Measurements from ENCODE around the gene IL17RA. TPM values are rescaled to one million over a fixed set of nuclear protein-coding genes. Genes with fewer than 3 reads are reported as not detected.

IL17RA gene
- total RNA-seq, 1 experiment from 2014 or later, result 11.7 TPM

DNA sequence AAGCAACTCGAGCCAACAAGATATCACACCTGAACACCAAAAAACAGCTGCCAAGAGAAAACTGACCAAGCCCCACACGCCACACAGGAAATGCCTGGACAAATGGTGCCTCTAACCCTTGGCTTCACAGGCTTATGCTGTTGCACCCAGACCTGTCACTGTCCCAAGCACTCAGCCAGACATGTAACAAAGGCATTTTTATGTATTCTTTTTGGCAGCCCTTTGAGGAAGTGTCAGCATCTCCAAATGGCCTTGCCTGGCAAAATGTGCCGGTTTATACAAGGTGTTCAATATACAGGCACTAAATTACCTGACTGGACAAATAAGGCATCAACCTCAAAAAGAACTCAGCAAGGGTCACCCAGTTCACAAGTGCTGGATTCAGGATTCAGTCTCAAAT lies 68.2 kb downstream of the IL17RA start:
- no peak for ATAC-seq
- DNase-seq (ENCODE audit: low read depth, low spot score), result no peak
- TF ChIP-seq TCF7L2 (IDR thresholded peaks at IDR 0.05; ENCODE audit: low read depth, low read length), result no peak
- Histone ChIP-seq H3K27me3 (ENCODE audit: control insufficient read depth, insufficient read depth, low read length) (no peaks in the 10 kb centered on the region), H3K36me3 (ENCODE audit: control insufficient read depth, insufficient read depth, low read length) (peaks cover 2% of the 10 kb centered on the region; the same call in 1 of the 2 replicates), H3K9me3 (ENCODE audit: control insufficient read depth, insufficient read depth, low read depth, low read length) (no peaks in the 10 kb centered on the region), H3K4me3 (ENCODE audit: low read depth in 2 of 2, low read length in 2 of 2) (no peak overlapping the region), H3K27ac (ENCODE audit: low read length) (no peak overlapping the region), H3K4me1 (ENCODE audit: control insufficient read depth, insufficient read depth, low read length) (peaks cover 8% of the 10 kb centered on the region)
- in situ Hi-C loops (cut with HindIII; ENCODE audit: low pct_unique_long_range_greater_than_20kb, low sequenced_read_pairs), result no loop called here
- CTCF ChIA-PET, result interaction anchor here (0.7 kb wide), 1 partner anchor 236 kb away, joined by 3 read pairs; no protein-coding TSS in a partner anchor
- POLR2A ChIA-PET, result no interaction called here
- intact Hi-C loops (cut with micrococcal nuclease; ENCODE audit: unreplicated experiment), result no loop called here
- BruUV-seq (replicated peaks), result no TSS peak

DNA sequence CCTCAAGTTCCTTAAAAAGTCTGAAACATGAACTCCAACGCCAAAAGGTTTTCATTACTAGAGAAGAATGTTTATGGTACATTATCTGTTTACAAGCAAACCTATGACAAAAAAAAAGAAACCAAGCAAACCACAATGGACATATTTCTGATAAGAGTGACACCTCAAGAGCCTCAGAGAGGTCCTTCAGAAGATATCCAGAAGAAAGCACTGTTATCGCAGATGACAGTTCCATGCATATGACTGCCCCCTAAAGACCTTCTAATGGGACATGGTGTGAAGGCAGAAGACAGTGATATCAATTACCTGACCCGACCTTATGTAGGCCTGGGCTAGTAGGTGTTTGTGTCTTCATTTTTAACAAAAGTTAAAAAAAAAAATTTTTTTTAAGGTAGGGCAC lies 71.1 kb downstream of the IL17RA start:
- ChIA-PET CTCF (no interaction called here), POLR2A (no interaction called here)
- DNase-seq (ENCODE audit: low read depth, low spot score) (no peak), ATAC-seq (no peak)
- TF ChIP-seq, protein P1, sequence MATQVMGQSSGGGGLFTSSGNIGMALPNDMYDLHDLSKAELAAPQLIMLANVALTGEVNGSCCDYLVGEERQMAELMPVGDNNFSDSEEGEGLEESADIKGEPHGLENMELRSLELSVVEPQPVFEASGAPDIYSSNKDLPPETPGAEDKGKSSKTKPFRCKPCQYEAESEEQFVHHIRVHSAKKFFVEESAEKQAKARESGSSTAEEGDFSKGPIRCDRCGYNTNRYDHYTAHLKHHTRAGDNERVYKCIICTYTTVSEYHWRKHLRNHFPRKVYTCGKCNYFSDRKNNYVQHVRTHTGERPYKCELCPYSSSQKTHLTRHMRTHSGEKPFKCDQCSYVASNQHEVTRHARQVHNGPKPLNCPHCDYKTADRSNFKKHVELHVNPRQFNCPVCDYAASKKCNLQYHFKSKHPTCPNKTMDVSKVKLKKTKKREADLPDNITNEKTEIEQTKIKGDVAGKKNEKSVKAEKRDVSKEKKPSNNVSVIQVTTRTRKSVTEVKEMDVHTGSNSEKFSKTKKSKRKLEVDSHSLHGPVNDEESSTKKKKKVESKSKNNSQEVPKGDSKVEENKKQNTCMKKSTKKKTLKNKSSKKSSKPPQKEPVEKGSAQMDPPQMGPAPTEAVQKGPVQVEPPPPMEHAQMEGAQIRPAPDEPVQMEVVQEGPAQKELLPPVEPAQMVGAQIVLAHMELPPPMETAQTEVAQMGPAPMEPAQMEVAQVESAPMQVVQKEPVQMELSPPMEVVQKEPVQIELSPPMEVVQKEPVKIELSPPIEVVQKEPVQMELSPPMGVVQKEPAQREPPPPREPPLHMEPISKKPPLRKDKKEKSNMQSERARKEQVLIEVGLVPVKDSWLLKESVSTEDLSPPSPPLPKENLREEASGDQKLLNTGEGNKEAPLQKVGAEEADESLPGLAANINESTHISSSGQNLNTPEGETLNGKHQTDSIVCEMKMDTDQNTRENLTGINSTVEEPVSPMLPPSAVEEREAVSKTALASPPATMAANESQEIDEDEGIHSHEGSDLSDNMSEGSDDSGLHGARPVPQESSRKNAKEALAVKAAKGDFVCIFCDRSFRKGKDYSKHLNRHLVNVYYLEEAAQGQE (IDR thresholded peaks at IDR 0.05; ENCODE audit: insufficient read depth in 1 of 2, low read depth in 2 of 2, low read length in 1 of 2), result no peak
- TF ChIP-seq, protein P2, sequence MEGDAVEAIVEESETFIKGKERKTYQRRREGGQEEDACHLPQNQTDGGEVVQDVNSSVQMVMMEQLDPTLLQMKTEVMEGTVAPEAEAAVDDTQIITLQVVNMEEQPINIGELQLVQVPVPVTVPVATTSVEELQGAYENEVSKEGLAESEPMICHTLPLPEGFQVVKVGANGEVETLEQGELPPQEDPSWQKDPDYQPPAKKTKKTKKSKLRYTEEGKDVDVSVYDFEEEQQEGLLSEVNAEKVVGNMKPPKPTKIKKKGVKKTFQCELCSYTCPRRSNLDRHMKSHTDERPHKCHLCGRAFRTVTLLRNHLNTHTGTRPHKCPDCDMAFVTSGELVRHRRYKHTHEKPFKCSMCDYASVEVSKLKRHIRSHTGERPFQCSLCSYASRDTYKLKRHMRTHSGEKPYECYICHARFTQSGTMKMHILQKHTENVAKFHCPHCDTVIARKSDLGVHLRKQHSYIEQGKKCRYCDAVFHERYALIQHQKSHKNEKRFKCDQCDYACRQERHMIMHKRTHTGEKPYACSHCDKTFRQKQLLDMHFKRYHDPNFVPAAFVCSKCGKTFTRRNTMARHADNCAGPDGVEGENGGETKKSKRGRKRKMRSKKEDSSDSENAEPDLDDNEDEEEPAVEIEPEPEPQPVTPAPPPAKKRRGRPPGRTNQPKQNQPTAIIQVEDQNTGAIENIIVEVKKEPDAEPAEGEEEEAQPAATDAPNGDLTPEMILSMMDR (IDR thresholded peaks at IDR 0.05), result no peak
- TF ChIP-seq TCF7L2 (IDR thresholded peaks at IDR 0.05; ENCODE audit: low read depth, low read length) (no peak), SIN3A (IDR thresholded peaks at IDR 0.05; ENCODE audit: borderline replicate concordance, insufficient read depth, low read depth, low read length) (no peak), POLR2AphosphoS5 (IDR thresholded peaks at IDR 0.05; ENCODE audit: low read depth, low read length) (no peak)
- no peaks in the 10 kb centered on the region for H3K27me3 ChIP-seq (ENCODE audit: control insufficient read depth, insufficient read depth, low read length)
- H3K36me3 ChIP-seq (ENCODE audit: control insufficient read depth, insufficient read depth, low read length), result no peaks in the 10 kb centered on the region; the same call in 1 of the 2 replicates
- no peak overlapping the region for H3K27ac ChIP-seq (ENCODE audit: low read length)
- no peak overlapping the region for H3K4me3 ChIP-seq (ENCODE audit: low read depth in 2 of 2, low read length in 2 of 2)
- H3K9me3 ChIP-seq (ENCODE audit: control insufficient read depth, insufficient read depth, low read depth, low read length), result no peaks in the 10 kb centered on the region
- H3K4me1 ChIP-seq (ENCODE audit: control insufficient read depth, insufficient read depth, low read length), result peaks cover 9% of the 10 kb centered on the region
- no TSS peak for BruUV-seq (replicated peaks)
- in situ Hi-C loops (cut with HindIII; ENCODE audit: low pct_unique_long_range_greater_than_20kb, low sequenced_read_pairs) (no loop called here), intact Hi-C loops (cut with micrococcal nuclease; ENCODE audit: unreplicated experiment) (no loop called here)

DNA sequence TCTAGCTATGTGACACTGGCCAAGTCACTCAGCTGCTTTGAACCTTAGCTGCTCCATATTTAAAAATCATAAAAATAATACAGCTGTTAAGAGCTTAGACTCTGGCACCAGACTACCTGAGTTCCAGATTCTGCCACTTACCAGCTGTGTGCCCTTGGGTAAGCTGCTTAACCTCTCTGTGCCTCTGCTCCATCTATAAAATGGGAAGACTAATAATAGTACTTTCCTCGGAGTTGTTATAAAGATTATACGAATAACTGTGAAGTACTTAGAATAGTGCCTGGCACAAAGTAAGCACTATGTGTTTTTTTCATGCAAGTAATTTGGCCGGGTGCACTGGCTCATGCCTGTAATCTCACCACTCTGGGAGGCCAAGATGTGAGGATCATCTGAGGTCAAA lies 72.9 kb downstream of the IL17RA start:
- H3K27ac ChIP-seq (ENCODE audit: low read length), result peak overlapping the region; percentile 70; the same call in 1 of the 2 replicates
- H3K4me3 ChIP-seq (ENCODE audit: low read depth in 2 of 2, low read length in 2 of 2), result peak overlapping the region; percentile 70 to 73
- TF ChIP-seq, protein P1 (IDR thresholded peaks at IDR 0.05; ENCODE audit: insufficient read depth in 1 of 2, low read depth in 2 of 2, low read length in 1 of 2), result no peak
- TF ChIP-seq SIN3A (IDR thresholded peaks at IDR 0.05; ENCODE audit: borderline replicate concordance, insufficient read depth, low read depth, low read length) (no peak), POLR2AphosphoS5 (IDR thresholded peaks at IDR 0.05; ENCODE audit: low read depth, low read length) (no peak), TCF7L2 (IDR thresholded peaks at IDR 0.05; ENCODE audit: low read depth, low read length) (no peak)
- TF ChIP-seq, protein P2 (IDR thresholded peaks at IDR 0.05), result no peak
- CTCF ChIA-PET, result interaction anchor here (0.7 kb wide), 1 partner anchor 62 kb away, joined by 3 read pairs; no protein-coding TSS in a partner anchor
- TSS peak; percentile 80 for BruUV-seq (replicated peaks)
- intact Hi-C loops (cut with micrococcal nuclease; ENCODE audit: unreplicated experiment) (no loop called here), in situ Hi-C loops (cut with HindIII; ENCODE audit: low pct_unique_long_range_greater_than_20kb, low sequenced_read_pairs) (no loop called here)
- POLR2A ChIA-PET, result interaction anchor here (0.9 kb wide), 1 partner anchor 20 kb away, joined by 3 read pairs; no protein-coding TSS in a partner anchor
- no peaks in the 10 kb centered on the region; the same call in 1 of the 2 replicates for H3K36me3 ChIP-seq (ENCODE audit: control insufficient read depth, insufficient read depth, low read length)
- ATAC-seq (no peak), DNase-seq (ENCODE audit: low read depth, low spot score) (no peak)
- no peaks in the 10 kb centered on the region for H3K9me3 ChIP-seq (ENCODE audit: control insufficient read depth, insufficient read depth, low read depth, low read length)
- H3K4me1 ChIP-seq (ENCODE audit: control insufficient read depth, insufficient read depth, low read length), result peaks cover 9% of the 10 kb centered on the region
- no peaks in the 10 kb centered on the region for H3K27me3 ChIP-seq (ENCODE audit: control insufficient read depth, insufficient read depth, low read length)

All from Panc1 (cell line).